ENCODE measurements around the gene NRXN3. TPM values are rescaled to one million over a fixed set of nuclear protein-coding genes. Genes with fewer than 3 reads are reported as not detected.

The NRXN3 gene
- total RNA-seq, 2 experiments from 2014 or later: not detected

GRCh38 chr14:78414172-78414571 lies 244.0 kb downstream of the NRXN3 start:
- no peak for DNase-seq (ENCODE audit: low spot score)
- H3K4me3 ChIP-seq (ENCODE audit: low read depth, low read length, poor library complexity, severe bottlenecking): no peak overlapping the region
- no peaks in the 10 kb centered on the region for H3K36me3 ChIP-seq (ENCODE audit: insufficient read depth, low read length)
- ChIA-PET POLR2A (no interaction called here), CTCF (ENCODE audit: unreplicated experiment) (no interaction called here)
- H3K79me2 ChIP-seq (ENCODE audit: insufficient read depth, low read depth, low read length): no peaks in the 10 kb centered on the region
- no peak overlapping the region for H3K4me2 ChIP-seq (ENCODE audit: low read length)
- H3K9me2 ChIP-seq (ENCODE audit: insufficient read depth, low read length): no peaks in the 10 kb centered on the region
- H3K4me1 ChIP-seq (ENCODE audit: insufficient read depth, low read length, poor library complexity, severe bottlenecking): no peaks in the 10 kb centered on the region
- no peak overlapping the region for H3K27ac ChIP-seq (ENCODE audit: low read depth, low read length, poor library complexity, severe bottlenecking)
- H2AFZ ChIP-seq (ENCODE audit: low read length): no peak overlapping the region
- no peaks in the 10 kb centered on the region for H4K20me1 ChIP-seq (ENCODE audit: insufficient read depth, low read length)
- no peaks in the 10 kb centered on the region for H3K9me3 ChIP-seq (ENCODE audit: low read length)
- TF ChIP-seq EZH2phosphoT487 (IDR thresholded peaks at IDR 0.05; ENCODE audit: borderline replicate concordance, low read depth, low read length) (no peak), CTCF (conservative IDR thresholded peaks at IDR 0.05; ENCODE audit: low read length) (no peak)
- intact Hi-C loops (cut with micrococcal nuclease; ENCODE audit: unreplicated experiment): no loop called here
- no TSS peak for BruUV-seq (replicated peaks)

GRCh38 chr14:78417532-78417931 lies 247.4 kb downstream of the NRXN3 start:
- TF ChIP-seq CTCF (conservative IDR thresholded peaks at IDR 0.05; ENCODE audit: low read length): no peak
- TF ChIP-seq EZH2phosphoT487 (IDR thresholded peaks at IDR 0.05; ENCODE audit: borderline replicate concordance, low read depth, low read length): no peak
- H3K4me1 ChIP-seq (ENCODE audit: insufficient read depth, low read length, poor library complexity, severe bottlenecking): no peaks in the 10 kb centered on the region
- no TSS peak for BruUV-seq (replicated peaks)
- no peak overlapping the region for H3K27ac ChIP-seq (ENCODE audit: low read depth, low read length, poor library complexity, severe bottlenecking)
- H3K36me3 ChIP-seq (ENCODE audit: insufficient read depth, low read length): no peaks in the 10 kb centered on the region
- no peaks in the 10 kb centered on the region for H3K9me2 ChIP-seq (ENCODE audit: insufficient read depth, low read length)
- no peaks in the 10 kb centered on the region for H4K20me1 ChIP-seq (ENCODE audit: insufficient read depth, low read length)
- no peak for DNase-seq (ENCODE audit: low spot score)
- H3K9me3 ChIP-seq (ENCODE audit: low read length): no peaks in the 10 kb centered on the region
- CTCF ChIA-PET (ENCODE audit: unreplicated experiment): no interaction called here
- no peak overlapping the region for H2AFZ ChIP-seq (ENCODE audit: low read length)
- no peak overlapping the region for H3K4me2 ChIP-seq (ENCODE audit: low read length)
- POLR2A ChIA-PET: no interaction called here
- intact Hi-C loops (cut with micrococcal nuclease; ENCODE audit: unreplicated experiment): no loop called here
- H3K79me2 ChIP-seq (ENCODE audit: insufficient read depth, low read depth, low read length): no peaks in the 10 kb centered on the region
- H3K4me3 ChIP-seq (ENCODE audit: low read depth, low read length, poor library complexity, severe bottlenecking): no peak overlapping the region

DNA sequence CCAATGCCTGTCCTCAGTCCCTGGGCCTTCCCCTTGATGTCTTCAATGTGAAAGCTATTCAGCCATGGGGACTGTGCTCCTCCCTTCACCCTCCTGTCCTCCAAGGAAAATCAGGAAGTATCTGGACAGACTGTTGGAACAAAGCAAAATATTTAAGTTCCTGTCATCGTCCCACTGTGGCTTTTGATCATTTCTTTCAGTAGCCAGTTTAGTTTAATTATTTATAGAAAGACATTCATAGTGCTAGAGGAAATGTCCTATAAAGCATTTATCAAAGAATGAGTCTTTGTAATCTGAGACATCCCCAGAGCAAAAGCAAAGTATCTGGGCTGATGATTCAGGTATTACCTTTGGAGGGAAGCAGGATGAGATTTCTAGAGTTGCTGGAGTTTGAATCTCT lies 254.1 kb downstream of the NRXN3 start:
- Histone ChIP-seq H3K9me3 (ENCODE audit: low read length) (no peaks in the 10 kb centered on the region), H3K36me3 (ENCODE audit: insufficient read depth, low read length) (no peaks in the 10 kb centered on the region), H3K27ac (ENCODE audit: low read depth, low read length, poor library complexity, severe bottlenecking) (no peak overlapping the region), H3K79me2 (ENCODE audit: insufficient read depth, low read depth, low read length) (no peaks in the 10 kb centered on the region), H3K4me3 (ENCODE audit: low read depth, low read length, poor library complexity, severe bottlenecking) (no peak overlapping the region), H3K4me1 (ENCODE audit: insufficient read depth, low read length, poor library complexity, severe bottlenecking) (no peaks in the 10 kb centered on the region), H3K4me2 (ENCODE audit: low read length) (no peak overlapping the region), H3K9me2 (ENCODE audit: insufficient read depth, low read length) (no peaks in the 10 kb centered on the region), H2AFZ (ENCODE audit: low read length) (no peak overlapping the region), H4K20me1 (ENCODE audit: insufficient read depth, low read length) (no peaks in the 10 kb centered on the region)
- intact Hi-C loops (cut with micrococcal nuclease; ENCODE audit: unreplicated experiment): no loop called here
- no TSS peak for BruUV-seq (replicated peaks)
- TF ChIP-seq CTCF (conservative IDR thresholded peaks at IDR 0.05; ENCODE audit: low read length) (no peak), EZH2phosphoT487 (IDR thresholded peaks at IDR 0.05; ENCODE audit: borderline replicate concordance, low read depth, low read length) (no peak)
- CTCF ChIA-PET (ENCODE audit: unreplicated experiment): no interaction called here
- no peak for DNase-seq (ENCODE audit: low spot score)
- POLR2A ChIA-PET: interaction anchor here (0.6 kb wide), 1 partner anchor 398 kb away, joined by 6 read pairs; no protein-coding TSS in a partner anchor
